Suprapubic skin (tissue), 4 donors: Measurements from ENCODE around the gene LPP. TPM values are rescaled to one million over a fixed set of nuclear protein-coding genes. Genes with fewer than 3 reads are reported as not detected.

Experiments used
- DNase-seq, 2 donors: peaks; one replicate each; pipeline ENCODE4 v3.0.0-alpha.2; 2019; ENCODE audit warnings: low spot score in 2 of 2
- H3K27ac ChIP-seq: fragments of 200-600 bp; sonication (generic); one replicate; pipeline ENCODE4 v1.5.1; 2019
- H3K27me3 ChIP-seq: fragments of 200-600 bp; sonication (generic); one replicate; pipeline ENCODE4 v1.5.1; 2019
- H3K36me3 ChIP-seq: fragments of 200-600 bp; sonication (generic); one replicate; pipeline ENCODE4 v1.5.1; 2019
- H3K4me1 ChIP-seq: fragments of 200-600 bp; sonication (generic); one replicate; pipeline ENCODE4 v1.5.1; 2019
- H3K4me3 ChIP-seq: fragments of 200-600 bp; sonication (generic); one replicate; pipeline ENCODE4 v1.5.1; 2019; ENCODE audit warnings: mild to moderate bottlenecking
- H3K9me3 ChIP-seq: fragments of 200-600 bp; sonication (generic); one replicate; pipeline ENCODE4 v1.5.1; 2019
- CTCF ChIP-seq, 2 donors: fragments of 200-600 bp in 1 of 2; fragments of 450-650 bp in 1 of 2; sonication (generic) in 1 of 2; IDR thresholded peaks; one replicate each; pipeline ENCODE4 v1.5.1; 2016 to 2019; ENCODE audit warnings: antibody characterized with exemption in 2 of 2, mild to moderate bottlenecking in 1 of 2, moderate library complexity in 1 of 2
- EP300 ChIP-seq: sonication (generic); formaldehyde crosslinking; IDR thresholded peaks from one replicate; pipeline ENCODE4 v1.6.1; 2017; ENCODE audit warnings: antibody characterized with exemption
- POLR2A ChIP-seq, 2 donors: fragments of 450-650 bp; IDR thresholded peaks; one replicate each; pipeline ENCODE4 v1.6.1; 2017; ENCODE audit warnings: antibody characterized with exemption in 2 of 2, mild to moderate bottlenecking in 2 of 2, moderate library complexity in 2 of 2
- POLR2AphosphoS5 ChIP-seq, 3 donors: sonication (generic); formaldehyde crosslinking; IDR thresholded peaks; one replicate each; pipeline ENCODE4 v1.6.1; 2017; ENCODE audit warnings: antibody characterized with exemption in 3 of 3
- WGBS: methylation state at CpG from one replicate; pipeline ENCODE4 v1.1.5; 2018; 5-methylcytosine and 5-hydroxymethylcytosine counted together
- total RNA-seq, 4 donors: library from RNA; depleted of rRNA; stranded (reverse); fragments of >200 nt; gene quantifications; one replicate each; pipeline ENCODE4 v1.1.0, GENCODE V29; 2016

Gene LPP
- total RNA-seq, 4 donors from 2014 or later = 56.8 to 127 (median 84.2) TPM

- Histone ChIP-seq H3K4me1 (peaks cover 17% of the 10 kb centered on the region), H3K27ac (no peak overlapping the region), H3K9me3 (no peaks in the 10 kb centered on the region), H3K27me3 (no peaks in the 10 kb centered on the region), H3K36me3 (no peaks in the 10 kb centered on the region), H3K4me3 (no peak overlapping the region)
- TF ChIP-seq CTCF (IDR thresholded peaks at IDR 0.05) (no peak), POLR2AphosphoS5 (IDR thresholded peaks at IDR 0.05) (no peak), EP300 (no peak), POLR2A (IDR thresholded peaks at IDR 0.05) (no peak)
- DNase-seq = no peak
These were observed 14.7 kb downstream of the LPP start for GRCh38 chr3:188168648-188169047.

- no peaks in the 10 kb centered on the region for H3K9me3 ChIP-seq
- DNase-seq = no peak
- no peak overlapping the region for H3K27ac ChIP-seq
- H3K4me3 ChIP-seq = no peak overlapping the region
- 81% methylated on average over 10 of the region's 10 CpGs for WGBS
- no peaks in the 10 kb centered on the region for H3K27me3 ChIP-seq
- no peak for TF ChIP-seq CTCF (IDR thresholded peaks at IDR 0.05)
- H3K36me3 ChIP-seq = no peaks in the 10 kb centered on the region
- peaks cover 5% of the 10 kb centered on the region for H3K4me1 ChIP-seq
These were observed 16.0 kb downstream of the LPP start for GRCh38 chr3:188169830-188170455.

- Histone ChIP-seq H3K4me3 (no peak overlapping the region), H3K27ac (no peak overlapping the region), H3K36me3 (no peaks in the 10 kb centered on the region), H3K9me3 (no peaks in the 10 kb centered on the region), H3K4me1 (peaks cover 7% of the 10 kb centered on the region), H3K27me3 (no peaks in the 10 kb centered on the region)
- WGBS = 94% methylated on average over 8 of the region's 8 CpGs
- no peak for TF ChIP-seq POLR2A (IDR thresholded peaks at IDR 0.05)
- no peak for TF ChIP-seq POLR2AphosphoS5 (IDR thresholded peaks at IDR 0.05)
- TF ChIP-seq EP300 = no peak
- TF ChIP-seq CTCF (IDR thresholded peaks at IDR 0.05) = no peak
- no peak for DNase-seq
These were observed 16.8 kb downstream of the LPP start for GRCh38 chr3:188170461-188171459.

GRCh38 chr3:188171682-188172467, 17.9 kb downstream of the LPP start:
- no peak for DNase-seq
- WGBS = 85% methylated on average over 5 of the region's 5 CpGs
- no peak overlapping the region for H3K27ac ChIP-seq
- H3K4me3 ChIP-seq = no peak overlapping the region
- TF ChIP-seq POLR2A (IDR thresholded peaks at IDR 0.05) (no peak), POLR2AphosphoS5 (IDR thresholded peaks at IDR 0.05) (no peak), EP300 (no peak), CTCF (IDR thresholded peaks at IDR 0.05) (no peak)
- H3K9me3 ChIP-seq = no peaks in the 10 kb centered on the region
- peaks cover 7% of the 10 kb centered on the region for H3K4me1 ChIP-seq
- no peaks in the 10 kb centered on the region for H3K36me3 ChIP-seq
- no peaks in the 10 kb centered on the region for H3K27me3 ChIP-seq
